CD4-positive, CD25-positive, alpha-beta regulatory T cell (primary cell): ENCODE results near the gene CEP83. TPM values are rescaled to one million over a fixed set of nuclear protein-coding genes. Genes with fewer than 3 reads are reported as not detected.
A peak's percentile ranks its signal among the peaks of the same experiment; 100 is the strongest.

ENCODE experiments used
- ATAC-seq, 2 donors: fragments of 150-1000 bp; cut with Tn5 transposase; one replicate each; pipeline ENCODE4 v1.10.0; 2021; ENCODE audit warnings: low read depth in 2 of 2, moderate number of reproducible peaks in 2 of 2, moderate library complexity in 1 of 2
- DNase-seq, 3 donors: peaks; one replicate each; pipeline versions ENCODE4 v3.0.0 to v3.0.0-alpha.2; 2012 to 2022; ENCODE audit warnings: mixed read lengths in 1 of 3
- H3K27ac ChIP-seq: one replicate; pipeline ENCODE4 v1.7.0; 2013; ENCODE audit warnings: mild to moderate bottlenecking, low read length; ENCODE audit not compliant: insufficient read depth, poor library complexity, severe bottlenecking
- H3K27me3 ChIP-seq: one replicate; pipeline ENCODE4 v1.7.0; 2013; ENCODE audit warnings: low read length; ENCODE audit not compliant: control insufficient read depth, insufficient read depth
- H3K36me3 ChIP-seq: one replicate; pipeline ENCODE4 v1.7.0; 2013; ENCODE audit warnings: mild to moderate bottlenecking, low read length, moderate library complexity; ENCODE audit not compliant: control insufficient read depth, insufficient read depth
- H3K4me1 ChIP-seq: 2 replicates; pipeline ENCODE4 v1.7.0; 2013; ENCODE audit warnings: mild to moderate bottlenecking, low read length; ENCODE audit not compliant: insufficient read depth, control insufficient read depth, poor library complexity, severe bottlenecking
- H3K4me3 ChIP-seq: one replicate; pipeline ENCODE4 v1.7.0; 2013; ENCODE audit warnings: low read depth, mild to moderate bottlenecking, low read length, moderate library complexity
- H3K9me3 ChIP-seq, 2 experiments: 1 replicate in 1 of 2; 2 replicates in 1 of 2; pipeline ENCODE4 v1.7.0; 2013; ENCODE audit warnings: low read length in 2 of 2, mild to moderate bottlenecking in 1 of 2, moderate library complexity in 1 of 2; ENCODE audit not compliant: control insufficient read depth in 2 of 2
- H3K27ac Mint-ChIP-seq, 3 donors: one replicate each; pipeline ENCODE4 v1.8.0; 2020 to 2022; ENCODE audit warnings: mild to moderate bottlenecking in 3 of 3, mixed read lengths in 3 of 3, moderate library complexity in 2 of 3
- H3K27me3 Mint-ChIP-seq: one replicate; pipeline ENCODE4 v1.8.0; 2022; ENCODE audit warnings: mild to moderate bottlenecking, mixed read lengths
- H3K36me3 Mint-ChIP-seq: one replicate; pipeline ENCODE4 v1.8.0; 2020; ENCODE audit warnings: mixed read lengths
- H3K4me1 Mint-ChIP-seq, 4 donors: one replicate each; pipeline ENCODE4 v1.8.0; 2020 to 2022; ENCODE audit warnings: mixed read lengths in 4 of 4, mild to moderate bottlenecking in 1 of 4
- H3K4me3 Mint-ChIP-seq, 4 donors: one replicate each; pipeline ENCODE4 v1.8.0; 2020 to 2022; ENCODE audit warnings: mild to moderate bottlenecking in 4 of 4, mixed read lengths in 4 of 4, moderate library complexity in 3 of 4
- H3K9me3 Mint-ChIP-seq, 7 donors: one replicate each; pipeline ENCODE4 v1.8.0; 2020 to 2022; ENCODE audit warnings: mixed read lengths in 7 of 7, mild to moderate bottlenecking in 3 of 7, moderate library complexity in 2 of 7
- polyA plus RNA-seq, 4 donors: library from polyadenylated mRNA; unstranded; fragments of 300-500 nt; fragmentation: Illumina TruSeq; gene quantifications; one replicate each; pipeline ENCODE4 v1.2.3, GENCODE V29; 2021
- total RNA-seq: library from RNA; stranded (reverse); gene quantifications from one replicate; pipeline ENCODE4 v1.2.3, GENCODE V29; 2022

The CEP83 gene
- total and polyA plus RNA-seq, 5 donors from 2014 or later: 3.7 to 14.2 (median 5.1) TPM

- no peaks in the 10 kb centered on the region for H3K27me3 Mint-ChIP-seq
- Histone ChIP-seq H3K27ac (no peak overlapping the region), H3K9me3 (peaks cover 23 to 24% of the 10 kb centered on the region in 2 experiments), H3K36me3 (no peaks in the 10 kb centered on the region), H3K4me3 (no peak overlapping the region), H3K4me1 (no peaks in the 10 kb centered on the region), H3K27me3 (no peaks in the 10 kb centered on the region)
- DNase-seq: no peak
- H3K27ac Mint-ChIP-seq: no peak overlapping the region
- peaks cover 4 to 41% (median 10%) of the 10 kb centered on the region in 7 donors for H3K9me3 Mint-ChIP-seq
- peaks cover 0 to 4% (median 2%) of the 10 kb centered on the region in 4 donors for H3K4me1 Mint-ChIP-seq
- ATAC-seq: no peak
- H3K4me3 Mint-ChIP-seq: no peak overlapping the region
- H3K36me3 Mint-ChIP-seq: peaks cover 14% of the 10 kb centered on the region
Observed at GRCh38 chr12:94421868-94422740, 37.6 kb downstream of the CEP83 start.

GRCh38 chr12:94418517-94418916 is 41.1 kb downstream of the CEP83 start:
- no peak overlapping the region for H3K27ac ChIP-seq
- H3K9me3 Mint-ChIP-seq: peaks cover 1 to 27% (median 10%) of the 10 kb centered on the region in 7 donors
- H3K36me3 ChIP-seq: no peaks in the 10 kb centered on the region
- H3K4me1 ChIP-seq: no peaks in the 10 kb centered on the region
- no peaks in the 10 kb centered on the region for H3K27me3 ChIP-seq
- no peak for DNase-seq
- H3K4me1 Mint-ChIP-seq: peaks cover 0 to 7% (median 5%) of the 10 kb centered on the region in 4 donors
- H3K9me3 ChIP-seq: peaks cover 20 to 23% of the 10 kb centered on the region in 2 experiments
- ATAC-seq: no peak
- H3K36me3 Mint-ChIP-seq: peaks cover 8% of the 10 kb centered on the region
- no peak overlapping the region for H3K4me3 ChIP-seq
- no peak overlapping the region for H3K4me3 Mint-ChIP-seq
- no peaks in the 10 kb centered on the region for H3K27me3 Mint-ChIP-seq
- no peak overlapping the region for H3K27ac Mint-ChIP-seq

- Mint-ChIP-seq H3K27me3 (no peaks in the 10 kb centered on the region), H3K27ac (no peak overlapping the region), H3K9me3 (peaks cover 1 to 16% (median 8%) of the 10 kb centered on the region in 7 donors), H3K36me3 (peaks cover 8% of the 10 kb centered on the region), H3K4me3 (no peak overlapping the region), H3K4me1 (peaks cover 0 to 7% (median 5%) of the 10 kb centered on the region in 4 donors)
- ATAC-seq: no peak
- H3K4me3 ChIP-seq: no peak overlapping the region
- H3K4me1 ChIP-seq: no peaks in the 10 kb centered on the region
- H3K27ac ChIP-seq: no peak overlapping the region
- no peaks in the 10 kb centered on the region for H3K27me3 ChIP-seq
- no peak for DNase-seq
- no peaks in the 10 kb centered on the region for H3K36me3 ChIP-seq
- peaks cover 4 to 8% of the 10 kb centered on the region in 2 experiments for H3K9me3 ChIP-seq
Observed at GRCh38 chr12:94416613-94417012, 43.1 kb downstream of the CEP83 start.

GRCh38 chr12:94415066-94415465 is 44.6 kb downstream of the CEP83 start:
- Mint-ChIP-seq H3K4me3 (no peak overlapping the region), H3K27ac (no peak overlapping the region), H3K36me3 (peaks cover 8% of the 10 kb centered on the region), H3K4me1 (peaks cover 0 to 7% (median 5%) of the 10 kb centered on the region in 4 donors), H3K9me3 (peaks cover 1 to 15% (median 7%) of the 10 kb centered on the region in 7 donors), H3K27me3 (no peaks in the 10 kb centered on the region)
- Histone ChIP-seq H3K9me3 (peaks cover 0 to 4% of the 10 kb centered on the region in 2 experiments), H3K27me3 (no peaks in the 10 kb centered on the region), H3K4me3 (no peak overlapping the region), H3K27ac (no peak overlapping the region), H3K36me3 (no peaks in the 10 kb centered on the region), H3K4me1 (no peaks in the 10 kb centered on the region)
- DNase-seq (no peak), ATAC-seq (no peak)

GRCh38 chr12:94405413-94406116 is 54.1 kb downstream of the CEP83 start:
- Histone ChIP-seq H3K4me3 (peak overlapping the region; percentile 39), H3K27me3 (no peaks in the 10 kb centered on the region), H3K27ac (no peak overlapping the region)

GRCh38 chr12:94404854-94405253 is 54.8 kb downstream of the CEP83 start:
- no peak overlapping the region for H3K4me3 ChIP-seq
- no peak overlapping the region for H3K27ac Mint-ChIP-seq
- H3K36me3 ChIP-seq: peaks cover 8% of the 10 kb centered on the region
- no peak overlapping the region for H3K27ac ChIP-seq
- no peaks in the 10 kb centered on the region for H3K27me3 ChIP-seq
- no peaks in the 10 kb centered on the region for H3K27me3 Mint-ChIP-seq
- ATAC-seq (no peak), DNase-seq (no peak)
- H3K9me3 ChIP-seq: no peaks in the 10 kb centered on the region
- peak overlapping the region in 2 of 4 donors; percentile 32 to 36 for H3K4me3 Mint-ChIP-seq
- no peaks in the 10 kb centered on the region for H3K4me1 ChIP-seq
- peaks cover 12 to 21% (median 18%) of the 10 kb centered on the region in 4 donors for H3K4me1 Mint-ChIP-seq
- peaks cover 0 to 2% (median 0%) of the 10 kb centered on the region in 7 donors for H3K9me3 Mint-ChIP-seq
- peaks cover 30% of the 10 kb centered on the region for H3K36me3 Mint-ChIP-seq

More at GRCh38 chr12:94405413-94406116, 54.1 kb downstream of the CEP83 start:
- ATAC-seq (no peak), DNase-seq (peak in 1 of 3 donors; percentile 8)
- Mint-ChIP-seq H3K4me1 (peaks cover 12 to 21% (median 18%) of the 10 kb centered on the region in 4 donors), H3K4me3 (peak overlapping the region; percentile 5 to 56 (median 32)), H3K36me3 (peaks cover 23% of the 10 kb centered on the region), H3K9me3 (peaks cover 0 to 1% (median 0%) of the 10 kb centered on the region in 7 donors), H3K27ac (peak overlapping the region in 2 of 3 donors; percentile 73 to 74), H3K27me3 (no peaks in the 10 kb centered on the region)
- Histone ChIP-seq H3K36me3 (peaks cover 3% of the 10 kb centered on the region), H3K4me1 (no peaks in the 10 kb centered on the region), H3K9me3 (no peaks in the 10 kb centered on the region)

- Histone ChIP-seq H3K4me3 (no peak overlapping the region), H3K9me3 (peaks cover 5 to 9% of the 10 kb centered on the region in 2 experiments), H3K27me3 (no peaks in the 10 kb centered on the region), H3K27ac (no peak overlapping the region), H3K4me1 (no peaks in the 10 kb centered on the region), H3K36me3 (peaks cover 13% of the 10 kb centered on the region)
- Mint-ChIP-seq H3K27ac (no peak overlapping the region), H3K27me3 (no peaks in the 10 kb centered on the region), H3K4me3 (no peak overlapping the region), H3K9me3 (peaks cover 0 to 20% (median 4%) of the 10 kb centered on the region in 7 donors), H3K4me1 (peaks cover 12 to 21% (median 15%) of the 10 kb centered on the region in 4 donors), H3K36me3 (peaks cover 49% of the 10 kb centered on the region)
- ATAC-seq (no peak), DNase-seq (no peak)
Observed at GRCh38 chr12:94401326-94401725, 58.3 kb downstream of the CEP83 start.
